Thymus (tissue), 11 donors: Measurements from ENCODE around the gene DLG5. TPM values are rescaled to one million over a fixed set of nuclear protein-coding genes. Genes with fewer than 3 reads are reported as not detected.
"Not testable (repeated sequence)": the region's sequence is repeated elsewhere in the genome, so short reads cannot be mapped to it uniquely, and the experiment has no call there.

ENCODE experiments used
- DNase-seq, 9 donors: peaks; one replicate each; pipeline ENCODE4 v3.0.0-alpha.2; 2013; ENCODE audit warnings: low spot score in 9 of 9, low read depth in 6 of 9, missing footprints in 1 of 9
- H3K27ac ChIP-seq, 2 donors: one replicate each; pipeline ENCODE4 v1.5.1; 2013; ENCODE audit warnings: control low read depth in 1 of 2, low read depth in 1 of 2, low read length in 1 of 2, mild to moderate bottlenecking in 1 of 2, moderate library complexity in 1 of 2
- H3K27me3 ChIP-seq, 2 donors: one replicate each; pipeline ENCODE4 v1.5.1; 2013; ENCODE audit warnings: low read length in 1 of 2; ENCODE audit not compliant: control insufficient read depth in 2 of 2, insufficient read depth in 1 of 2
- H3K36me3 ChIP-seq, 2 donors: one replicate each; pipeline ENCODE4 v1.5.1; 2013; ENCODE audit warnings: low read length in 1 of 2, mild to moderate bottlenecking in 1 of 2, moderate library complexity in 1 of 2; ENCODE audit not compliant: control insufficient read depth in 2 of 2, insufficient read depth in 2 of 2
- H3K4me1 ChIP-seq, 2 donors: one replicate each; pipeline ENCODE4 v1.5.1; 2013; ENCODE audit warnings: low read length in 2 of 2; ENCODE audit not compliant: control insufficient read depth in 2 of 2, insufficient read depth in 2 of 2
- H3K4me3 ChIP-seq, 2 donors: one replicate each; pipeline ENCODE4 v1.5.1; 2013; ENCODE audit warnings: low read length in 2 of 2, control low read depth in 1 of 2, mild to moderate bottlenecking in 1 of 2
- H3K9me3 ChIP-seq, 2 donors: one replicate each; pipeline ENCODE4 v1.5.1; 2013; ENCODE audit warnings: low read length in 1 of 2, mild to moderate bottlenecking in 1 of 2; ENCODE audit not compliant: control insufficient read depth in 2 of 2, insufficient read depth in 1 of 2
- WGBS: extraction: QIAGEN DNeasy Blood & Tissue Kit; methylation state at CpG from one replicate; pipeline ENCODE4 v1.1.7; 2013; 5-methylcytosine and 5-hydroxymethylcytosine counted together
- polyA plus RNA-seq: library from polyadenylated mRNA; stranded (reverse); fragments of 200-250 nt; gene quantifications from one replicate; pipeline ENCODE4 v1.2.3, GENCODE V29; 2013
- total RNA-seq: library from RNA; stranded (reverse); fragments of 120-200 nt; gene quantifications from one replicate; pipeline ENCODE4 v1.2.4, GENCODE V29; 2013
- donor health status: healthy.

DLG5 gene
- total and polyA plus RNA-seq, 2 donors: 6.6 to 25.8 TPM

DNA sequence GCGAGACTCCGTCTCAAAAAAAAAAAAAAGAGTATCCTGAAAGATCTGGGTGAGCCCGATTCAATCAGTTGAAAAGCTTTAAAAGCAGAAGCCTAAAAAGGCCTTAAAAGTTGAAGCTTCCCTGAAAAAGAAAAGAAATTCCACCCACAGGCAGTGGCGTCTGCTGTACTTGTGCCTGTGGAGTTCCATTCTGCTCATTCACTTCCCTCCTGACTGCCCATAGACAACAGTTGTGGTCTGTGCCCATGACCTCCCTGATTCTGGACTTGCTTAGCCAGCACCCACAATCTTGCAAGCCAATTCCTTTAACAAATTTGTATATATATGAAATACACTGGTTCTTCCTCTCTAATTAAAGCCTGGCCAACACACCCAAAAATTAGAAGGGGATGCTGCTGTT is 141.7 kb downstream of the DLG5 start:
- DNase-seq: no peak
- Histone ChIP-seq H3K27me3 (no peaks in the 10 kb centered on the region), H3K4me3 (no peak overlapping the region), H3K27ac (no peak overlapping the region), H3K9me3 (no peaks in the 10 kb centered on the region), H3K36me3 (no peaks in the 10 kb centered on the region), H3K4me1 (peaks cover 0 to under 1% of the 10 kb centered on the region in 2 donors)
- 97% methylated on average over 4 of the region's 4 CpGs for WGBS

DNA sequence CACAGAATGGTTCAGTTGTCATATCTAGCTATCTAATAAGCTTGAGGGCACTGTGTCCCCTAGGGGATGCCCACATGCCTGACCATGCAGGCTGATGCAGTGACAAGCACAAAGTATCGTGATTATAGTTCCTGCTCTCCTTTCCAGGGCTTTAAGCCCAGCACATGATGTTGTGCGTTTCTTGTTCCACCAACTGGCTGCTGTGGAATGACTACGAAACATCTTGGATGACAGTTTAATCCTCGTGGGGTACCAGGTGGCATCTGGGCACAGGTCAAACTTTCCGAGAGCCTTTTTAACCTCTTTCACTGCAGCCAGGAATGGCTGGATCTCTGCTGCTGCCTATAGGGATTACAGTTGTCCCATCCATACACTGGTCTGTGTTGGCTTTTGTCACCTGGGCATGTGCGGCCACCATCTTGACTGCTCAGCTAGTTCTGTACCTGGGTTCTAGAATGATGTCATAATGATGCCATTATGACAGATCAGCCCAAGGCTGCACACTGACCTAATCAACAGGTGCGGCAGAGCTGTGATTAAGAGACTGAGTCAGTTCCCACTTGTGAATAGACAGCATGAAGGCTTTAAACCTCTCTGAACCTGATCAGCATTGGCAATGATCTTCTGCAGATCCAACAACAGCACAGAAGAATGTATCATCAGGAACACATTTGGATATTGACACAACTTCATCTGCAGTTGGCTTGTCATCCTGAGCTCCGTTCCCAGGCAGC is 144.1 kb downstream of the DLG5 start:
- Histone ChIP-seq H3K27ac (no peak overlapping the region), H3K36me3 (no peaks in the 10 kb centered on the region), H3K4me1 (no peaks in the 10 kb centered on the region), H3K27me3 (no peaks in the 10 kb centered on the region), H3K4me3 (no peak overlapping the region), H3K9me3 (peaks cover 0 to 1% of the 10 kb centered on the region in 2 donors)
- DNase-seq: no peak
- WGBS: 97% methylated on average over 8 of the region's 8 CpGs

DNA sequence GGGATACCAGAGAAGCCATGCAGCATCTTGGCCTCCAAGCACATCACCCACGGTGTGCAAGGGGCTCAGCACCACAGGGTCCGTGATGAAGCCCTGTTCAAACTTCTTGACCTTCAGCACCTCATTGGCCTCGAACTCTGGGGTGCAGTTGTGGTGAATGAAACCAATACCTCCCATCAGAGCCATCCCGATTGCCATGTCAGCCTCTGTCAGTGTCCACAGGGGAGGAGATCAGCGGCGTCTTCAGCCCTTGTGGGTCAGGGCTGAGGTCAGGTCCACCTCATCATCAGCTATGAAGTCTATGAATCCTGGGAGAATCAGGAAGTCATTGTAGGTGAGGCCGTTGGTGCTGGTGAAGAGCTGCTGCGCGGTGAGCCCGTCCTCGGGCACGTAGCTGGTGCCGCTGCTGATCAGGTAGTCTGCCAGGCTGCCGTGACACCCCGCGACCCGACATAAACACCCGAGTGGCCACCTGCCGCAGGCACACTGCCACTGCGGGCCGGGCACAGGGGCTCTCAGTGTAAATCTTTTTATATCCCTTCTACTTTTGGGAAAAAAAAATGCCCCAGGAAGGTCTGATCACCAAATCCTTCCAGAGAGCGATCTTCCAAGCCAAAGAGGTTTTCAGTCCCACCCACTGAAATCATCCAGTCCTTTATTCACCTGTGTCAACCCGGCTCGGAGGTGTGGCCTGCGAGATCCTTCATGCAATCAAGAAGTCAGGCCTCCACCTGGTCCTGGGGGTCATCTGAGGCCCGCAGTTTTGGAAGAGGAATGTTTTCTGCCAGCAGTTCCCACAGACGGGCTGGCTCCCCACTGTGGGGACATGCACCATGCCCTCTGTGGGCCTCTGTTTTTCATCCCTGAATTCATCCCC is 144.9 kb downstream of the DLG5 start:
- H3K9me3 ChIP-seq: peaks cover 1 to 5% of the 10 kb centered on the region in 2 donors
- WGBS: 94% methylated on average over 27 of the region's 27 CpGs
- H3K4me1 ChIP-seq: no peaks in the 10 kb centered on the region
- DNase-seq: no peak
- H3K4me3 ChIP-seq: no peak overlapping the region
- H3K36me3 ChIP-seq: no peaks in the 10 kb centered on the region
- no peaks in the 10 kb centered on the region for H3K27me3 ChIP-seq
- H3K27ac ChIP-seq: no peak overlapping the region

DNA sequence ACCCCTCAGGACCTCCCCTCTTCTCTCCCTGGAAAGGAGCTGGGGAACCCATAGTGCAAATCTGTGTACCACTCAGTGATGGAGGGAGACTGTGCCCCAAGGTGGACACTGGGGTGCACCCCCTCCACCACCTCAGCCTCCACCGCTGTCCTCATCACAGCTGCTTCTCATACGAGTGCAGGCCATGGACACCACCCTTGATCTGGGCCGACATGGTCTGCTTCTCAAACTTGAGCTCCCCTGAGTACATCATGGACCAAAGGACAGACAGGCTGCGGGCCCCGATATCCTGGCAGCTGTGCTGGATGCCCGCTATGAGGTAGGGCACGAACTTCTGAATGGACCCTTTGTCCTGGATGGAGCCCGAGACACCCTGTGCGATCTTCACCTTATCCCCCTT is 146.4 kb downstream of the DLG5 start:
- Histone ChIP-seq H3K4me1 (no peaks in the 10 kb centered on the region), H3K36me3 (no peaks in the 10 kb centered on the region), H3K27me3 (no peaks in the 10 kb centered on the region), H3K27ac (no peak overlapping the region), H3K4me3 (no peak overlapping the region), H3K9me3 (peaks cover 1 to 10% of the 10 kb centered on the region in 2 donors)
- DNase-seq: no peak
- 98% methylated on average over 9 of the region's 9 CpGs for WGBS

DNA sequence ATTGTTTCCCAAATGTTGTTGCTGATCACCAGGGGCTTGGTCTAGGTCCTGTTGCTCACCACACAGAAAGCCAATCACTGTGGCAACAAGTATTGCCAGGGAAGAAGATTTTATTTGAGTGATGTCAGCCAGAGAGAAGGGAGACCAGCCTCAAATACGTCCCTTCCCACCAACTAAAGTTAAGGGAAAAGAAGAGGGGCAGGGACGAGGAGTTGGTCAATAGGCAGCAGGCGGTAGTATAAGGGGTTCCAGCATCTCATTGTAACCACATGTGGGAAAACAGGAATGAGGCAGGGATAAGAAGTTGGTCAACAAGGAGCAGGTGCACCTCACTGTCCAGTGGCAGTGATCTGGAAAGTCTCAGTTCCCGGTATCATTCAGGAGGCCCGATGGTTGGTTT is 150.1 kb downstream of the DLG5 start:
- WGBS: 86% methylated on average over 5 of the region's 5 CpGs
- H3K27me3 ChIP-seq: no peaks in the 10 kb centered on the region
- no peak for DNase-seq
- no peak overlapping the region for H3K27ac ChIP-seq
- H3K36me3 ChIP-seq: no peaks in the 10 kb centered on the region
- H3K4me1 ChIP-seq: no peaks in the 10 kb centered on the region
- peaks cover 1 to 10% of the 10 kb centered on the region in 2 donors for H3K9me3 ChIP-seq
- H3K4me3 ChIP-seq: no peak overlapping the region

DNA sequence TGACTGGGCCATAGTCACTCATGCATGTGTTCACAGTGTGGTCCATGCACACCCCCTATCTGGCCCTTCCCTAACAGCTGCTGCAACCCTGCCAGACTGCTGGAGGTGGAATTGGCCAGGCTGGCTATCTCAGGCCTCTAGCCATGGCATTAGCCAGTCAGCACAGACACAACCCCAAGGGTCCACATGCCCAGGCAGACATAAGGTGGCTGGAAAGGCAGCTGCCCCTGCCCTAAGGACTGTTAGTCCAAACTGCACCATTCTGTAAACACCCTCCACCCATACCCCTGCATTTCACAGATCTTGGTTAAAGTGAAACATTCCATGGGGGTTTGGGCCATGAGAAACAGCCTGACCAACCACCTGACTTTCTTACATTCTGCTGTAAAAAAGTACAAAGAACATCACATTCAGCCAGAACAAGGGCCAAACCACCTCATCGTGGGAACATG is 151.6 kb downstream of the DLG5 start:
- no peaks in the 10 kb centered on the region for H3K36me3 ChIP-seq
- no peak for DNase-seq
- H3K4me3 ChIP-seq: no peak overlapping the region
- no peaks in the 10 kb centered on the region for H3K4me1 ChIP-seq
- no peaks in the 10 kb centered on the region for H3K27me3 ChIP-seq
- peaks cover 1 to 10% of the 10 kb centered on the region in 2 donors for H3K9me3 ChIP-seq
- no peak overlapping the region for H3K27ac ChIP-seq
- 91% methylated on average over 1 of the region's 1 CpG for WGBS

DNA sequence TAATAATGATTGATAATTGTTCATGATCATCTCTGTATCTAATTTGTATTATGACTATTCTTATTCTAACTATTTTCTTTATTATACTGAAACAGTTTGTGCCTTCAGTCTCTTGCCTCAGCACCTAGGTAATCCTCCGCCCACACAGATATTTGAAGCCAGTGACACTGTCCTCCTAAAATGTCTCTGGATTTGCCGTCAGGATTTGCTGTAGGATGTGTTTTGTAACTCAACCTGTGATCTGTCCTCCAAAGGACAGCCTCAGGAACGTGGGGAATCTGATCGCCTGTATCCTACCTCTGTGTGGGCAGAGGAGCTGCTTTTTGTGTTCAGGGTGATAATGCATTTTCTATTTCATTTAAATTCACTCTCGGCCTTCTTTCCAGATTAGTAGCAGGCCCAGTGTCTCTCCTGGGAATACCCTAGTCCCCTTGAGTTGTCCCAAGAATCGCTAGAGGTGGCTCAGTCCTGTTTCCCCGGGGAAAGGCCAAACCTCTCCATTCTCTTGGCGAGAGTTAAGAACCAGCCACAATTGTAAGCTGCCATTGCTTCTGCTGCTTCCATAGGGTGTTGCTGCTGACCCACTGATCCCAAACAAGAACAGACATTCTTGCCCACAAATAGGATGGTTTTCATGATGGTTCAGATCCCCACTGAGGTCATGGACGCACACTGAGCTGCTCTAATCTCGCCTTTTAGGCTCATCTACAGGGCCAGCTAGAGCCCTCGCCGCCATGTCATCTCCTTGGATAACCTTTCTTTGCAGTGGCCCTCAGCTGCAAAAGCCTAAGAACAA is 152.7 kb downstream of the DLG5 start:
- no peaks in the 10 kb centered on the region for H3K27me3 ChIP-seq
- DNase-seq: no peak
- 97% methylated on average over 12 of the region's 12 CpGs for WGBS
- H3K9me3 ChIP-seq: peaks cover 0 to 10% of the 10 kb centered on the region in 2 donors
- no peak overlapping the region for H3K27ac ChIP-seq
- no peak overlapping the region for H3K4me3 ChIP-seq
- no peaks in the 10 kb centered on the region for H3K4me1 ChIP-seq
- H3K36me3 ChIP-seq: no peaks in the 10 kb centered on the region

DNA sequence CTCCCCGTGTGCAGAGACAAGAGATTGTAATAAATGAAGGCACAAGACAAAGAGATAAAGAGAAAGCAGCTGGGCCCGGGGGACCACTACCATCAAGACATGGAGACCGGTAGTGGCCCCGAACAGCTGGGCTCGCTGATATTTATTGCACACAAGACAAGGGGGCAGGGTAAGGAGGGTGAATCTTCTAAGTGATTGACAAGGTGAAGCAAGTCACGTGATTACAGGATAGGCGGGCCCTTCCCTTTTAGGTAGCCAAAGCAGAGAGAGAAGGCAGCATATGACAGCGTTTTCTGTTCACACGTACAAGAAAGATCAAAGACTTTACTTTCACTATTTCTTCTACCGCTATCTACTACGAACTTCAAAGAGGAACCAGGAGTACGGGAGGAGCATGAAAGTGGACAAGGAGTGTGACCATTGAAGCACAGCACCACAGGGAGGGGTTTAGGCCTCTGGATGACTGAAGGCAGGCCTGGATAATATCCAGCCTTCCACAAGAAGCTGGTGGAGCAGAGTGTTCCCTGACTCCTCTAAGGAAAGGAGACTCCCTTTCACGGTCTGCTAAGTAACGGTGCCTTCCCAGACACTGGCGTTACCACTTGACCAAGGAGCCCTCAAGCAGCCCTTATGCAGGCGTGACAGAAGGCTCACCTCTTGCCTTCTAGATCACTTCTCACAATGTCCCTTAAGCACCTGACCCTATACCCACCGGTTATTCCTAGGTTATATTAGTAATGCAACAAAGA is 153.5 kb downstream of the DLG5 start:
- 91% methylated on average over 17 of the region's 17 CpGs for WGBS
- DNase-seq: peak in 1 of 9 donors; percentile 35

More for the DNA sequence above, 153.5 kb downstream of the DLG5 start:
- H3K9me3 ChIP-seq: peaks cover 0 to 10% of the 10 kb centered on the region in 2 donors
- not testable (repeated sequence) for H3K27ac ChIP-seq, H3K36me3 ChIP-seq, H3K27me3 ChIP-seq, H3K4me1 ChIP-seq, H3K4me3 ChIP-seq
